Brain pericyte (primary cell): Measurements from ENCODE around the gene IL2RA.
"Not testable (repeated sequence)": the region's sequence is repeated elsewhere in the genome, so short reads cannot be mapped to it uniquely, and the experiment has no call there.

ENCODE experiments used
- DNase-seq: peaks from one replicate; pipeline ENCODE4 v3.0.0-alpha.2; 2012; ENCODE audit warnings: low read depth, low spot score

The IL2RA gene

GRCh38 chr10:5960973-5961275 is 101.2 kb downstream of the IL2RA start:
- DNase-seq = not testable (repeated sequence)
